ENCODE data around the gene CALML4. TPM values are rescaled to one million over a fixed set of nuclear protein-coding genes. Genes with fewer than 3 reads are reported as not detected.

Gene CALML4
- total RNA-seq, 2 experiments from 2014 or later = 28.7 to 32.5 TPM

DNA sequence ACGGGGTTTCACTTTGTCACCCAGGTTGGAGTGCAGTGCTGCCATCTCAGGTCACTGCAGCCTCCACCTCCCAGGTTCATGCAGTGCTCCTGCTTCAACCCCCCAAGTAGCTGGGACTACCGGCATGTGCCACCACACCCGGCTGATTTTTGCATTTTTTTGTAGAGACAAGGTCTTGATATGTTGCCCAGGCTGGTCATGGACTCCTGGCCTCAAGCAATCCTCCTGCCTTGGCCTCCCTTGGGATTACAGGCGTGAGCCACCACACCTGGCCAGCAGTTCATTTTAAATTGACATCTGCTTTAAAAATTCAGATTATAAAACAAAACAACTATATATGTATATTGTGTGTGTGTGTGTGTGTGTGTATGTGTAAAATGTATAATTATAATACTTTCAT lies 38.3 kb downstream of the CALML4 start:
- intact Hi-C loops (cut with micrococcal nuclease; ENCODE audit: unreplicated experiment) = no loop called here
- Histone ChIP-seq H4K20me1 (ENCODE audit: insufficient read depth, low read length) (no peaks in the 10 kb centered on the region), H2AFZ (ENCODE audit: low read length) (no peak overlapping the region), H3K4me3 (ENCODE audit: low read depth, low read length, poor library complexity, severe bottlenecking) (no peak overlapping the region), H3K4me1 (ENCODE audit: insufficient read depth, low read length, poor library complexity, severe bottlenecking) (peaks cover 8% of the 10 kb centered on the region), H3K4me2 (ENCODE audit: low read length) (no peak overlapping the region), H3K79me2 (ENCODE audit: insufficient read depth, low read depth, low read length) (no peaks in the 10 kb centered on the region), H3K36me3 (ENCODE audit: insufficient read depth, low read length) (peaks cover 65% of the 10 kb centered on the region), H3K9me3 (ENCODE audit: low read length) (no peaks in the 10 kb centered on the region; the same call in 1 of the 2 replicates), H3K27ac (ENCODE audit: low read depth, low read length, poor library complexity, severe bottlenecking) (no peak overlapping the region), H3K9me2 (ENCODE audit: insufficient read depth, low read length) (no peaks in the 10 kb centered on the region)
- ChIA-PET CTCF (ENCODE audit: unreplicated experiment) (no interaction called here), POLR2A (interaction anchor here (1.1 kb wide), 1 partner anchor 25 kb away, joined by 3 read pairs; no protein-coding TSS in a partner anchor)
- peak; percentile 38 for DNase-seq (ENCODE audit: low spot score)
- TF ChIP-seq EZH2phosphoT487 (IDR thresholded peaks at IDR 0.05; ENCODE audit: borderline replicate concordance, low read depth, low read length) = no peak
- TF ChIP-seq, protein P1, sequence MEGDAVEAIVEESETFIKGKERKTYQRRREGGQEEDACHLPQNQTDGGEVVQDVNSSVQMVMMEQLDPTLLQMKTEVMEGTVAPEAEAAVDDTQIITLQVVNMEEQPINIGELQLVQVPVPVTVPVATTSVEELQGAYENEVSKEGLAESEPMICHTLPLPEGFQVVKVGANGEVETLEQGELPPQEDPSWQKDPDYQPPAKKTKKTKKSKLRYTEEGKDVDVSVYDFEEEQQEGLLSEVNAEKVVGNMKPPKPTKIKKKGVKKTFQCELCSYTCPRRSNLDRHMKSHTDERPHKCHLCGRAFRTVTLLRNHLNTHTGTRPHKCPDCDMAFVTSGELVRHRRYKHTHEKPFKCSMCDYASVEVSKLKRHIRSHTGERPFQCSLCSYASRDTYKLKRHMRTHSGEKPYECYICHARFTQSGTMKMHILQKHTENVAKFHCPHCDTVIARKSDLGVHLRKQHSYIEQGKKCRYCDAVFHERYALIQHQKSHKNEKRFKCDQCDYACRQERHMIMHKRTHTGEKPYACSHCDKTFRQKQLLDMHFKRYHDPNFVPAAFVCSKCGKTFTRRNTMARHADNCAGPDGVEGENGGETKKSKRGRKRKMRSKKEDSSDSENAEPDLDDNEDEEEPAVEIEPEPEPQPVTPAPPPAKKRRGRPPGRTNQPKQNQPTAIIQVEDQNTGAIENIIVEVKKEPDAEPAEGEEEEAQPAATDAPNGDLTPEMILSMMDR (conservative IDR thresholded peaks at IDR 0.05; ENCODE audit: low read length) = no peak
- BruUV-seq (replicated peaks) = no TSS peak

DNA sequence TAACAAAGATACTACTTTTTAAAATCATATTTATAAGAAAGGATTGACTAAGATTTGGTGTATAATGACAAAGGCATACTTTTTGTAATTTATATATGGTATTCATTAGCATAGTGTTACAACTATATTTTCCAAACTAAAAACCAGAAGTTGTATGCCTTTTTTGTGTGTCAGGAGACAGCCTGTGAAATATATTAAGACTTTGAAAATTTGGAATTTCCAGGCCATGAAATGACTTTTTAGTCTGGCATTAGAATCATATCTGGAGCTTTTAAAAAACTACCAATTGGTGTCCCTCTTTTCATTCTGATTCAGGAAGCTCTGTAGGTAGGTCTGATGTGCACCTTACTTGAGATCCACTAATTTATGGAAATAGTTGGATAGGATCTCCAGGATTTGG lies 41.9 kb downstream of the CALML4 start:
- H4K20me1 ChIP-seq (ENCODE audit: insufficient read depth, low read length) = no peaks in the 10 kb centered on the region
- no peak for DNase-seq (ENCODE audit: low spot score)
- no peak overlapping the region for H3K27ac ChIP-seq (ENCODE audit: low read depth, low read length, poor library complexity, severe bottlenecking)
- peaks cover 78% of the 10 kb centered on the region for H3K36me3 ChIP-seq (ENCODE audit: insufficient read depth, low read length)
- no peak overlapping the region for H2AFZ ChIP-seq (ENCODE audit: low read length)
- TF ChIP-seq, protein P1 (conservative IDR thresholded peaks at IDR 0.05; ENCODE audit: low read length) = no peak
- TF ChIP-seq EZH2phosphoT487 (IDR thresholded peaks at IDR 0.05; ENCODE audit: borderline replicate concordance, low read depth, low read length) = no peak
- BruUV-seq (replicated peaks) = no TSS peak
- ChIA-PET CTCF (ENCODE audit: unreplicated experiment) (no interaction called here), POLR2A (interaction anchor here (1.1 kb wide), 2 partner anchors 9 to 81 kb away, joined by 3 to 4 read pairs; no protein-coding TSS in a partner anchor)
- no peaks in the 10 kb centered on the region; the same call in 1 of the 2 replicates for H3K9me3 ChIP-seq (ENCODE audit: low read length)
- no peak overlapping the region for H3K4me2 ChIP-seq (ENCODE audit: low read length)
- H3K9me2 ChIP-seq (ENCODE audit: insufficient read depth, low read length) = no peaks in the 10 kb centered on the region
- peaks cover 8% of the 10 kb centered on the region for H3K4me1 ChIP-seq (ENCODE audit: insufficient read depth, low read length, poor library complexity, severe bottlenecking)
- no peak overlapping the region for H3K4me3 ChIP-seq (ENCODE audit: low read depth, low read length, poor library complexity, severe bottlenecking)
- no peaks in the 10 kb centered on the region for H3K79me2 ChIP-seq (ENCODE audit: insufficient read depth, low read depth, low read length)
- intact Hi-C loops (cut with micrococcal nuclease; ENCODE audit: unreplicated experiment) = no loop called here

DNA sequence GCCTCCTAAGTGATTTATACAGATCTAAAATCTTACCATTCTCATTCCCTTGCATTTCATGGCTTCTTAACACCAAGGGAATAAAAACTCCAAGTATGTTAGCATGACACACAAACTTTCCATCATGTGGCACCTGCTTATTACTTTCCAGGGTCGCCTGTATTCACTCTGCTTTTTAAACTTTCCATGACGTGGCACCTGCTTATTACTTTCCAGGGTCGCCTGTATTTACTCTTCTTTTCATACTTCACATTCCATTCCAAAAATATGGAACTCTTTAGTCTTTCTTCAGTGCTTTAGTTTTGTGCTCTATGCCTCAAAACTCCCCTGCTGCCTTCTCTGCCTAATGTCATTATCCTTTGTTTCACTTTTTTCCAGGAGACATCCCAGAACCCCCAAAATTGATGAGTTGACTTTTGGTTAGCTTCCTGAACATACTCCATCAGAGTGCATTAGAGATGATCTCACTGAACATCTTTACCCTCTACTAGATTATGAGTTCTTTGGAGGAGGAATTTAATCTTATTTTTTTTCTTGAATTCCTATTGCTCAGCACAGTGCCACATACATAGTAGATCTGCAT lies 47.0 kb downstream of the CALML4 start:
- Histone ChIP-seq H3K27ac (ENCODE audit: low read depth, low read length, poor library complexity, severe bottlenecking) (no peak overlapping the region), H4K20me1 (ENCODE audit: insufficient read depth, low read length) (no peaks in the 10 kb centered on the region), H2AFZ (ENCODE audit: low read length) (no peak overlapping the region), H3K9me2 (ENCODE audit: insufficient read depth, low read length) (no peaks in the 10 kb centered on the region), H3K4me3 (ENCODE audit: low read depth, low read length, poor library complexity, severe bottlenecking) (no peak overlapping the region), H3K4me1 (ENCODE audit: insufficient read depth, low read length, poor library complexity, severe bottlenecking) (peaks cover 8% of the 10 kb centered on the region), H3K79me2 (ENCODE audit: insufficient read depth, low read depth, low read length) (no peaks in the 10 kb centered on the region; the same call in 1 of the 2 replicates), H3K9me3 (ENCODE audit: low read length) (no peaks in the 10 kb centered on the region), H3K36me3 (ENCODE audit: insufficient read depth, low read length) (peaks cover 80% of the 10 kb centered on the region), H3K4me2 (ENCODE audit: low read length) (no peak overlapping the region)
- no peak for TF ChIP-seq EZH2phosphoT487 (IDR thresholded peaks at IDR 0.05; ENCODE audit: borderline replicate concordance, low read depth, low read length)
- TF ChIP-seq, protein P1 (conservative IDR thresholded peaks at IDR 0.05; ENCODE audit: low read length) = no peak
- CTCF ChIA-PET (ENCODE audit: unreplicated experiment) = interaction anchor here (0.6 kb wide), 1 partner anchor 1981 kb away, joined by 3 read pairs; no protein-coding TSS in a partner anchor
- intact Hi-C loops (cut with micrococcal nuclease; ENCODE audit: unreplicated experiment) = no loop called here
- no TSS peak for BruUV-seq (replicated peaks)
- no peak for DNase-seq (ENCODE audit: low spot score)
- POLR2A ChIA-PET = interaction anchor here (0.5 to 1.4 kb wide), 5 partner anchors 8 to 248 kb away, joined by 3 to 4 read pairs (median 3); no protein-coding TSS in a partner anchor

All from OCI-LY7 (cell line).